Ascending aorta (tissue), 2 donors: ENCODE results near the gene NLK. TPM values are rescaled to one million over a fixed set of nuclear protein-coding genes. Genes with fewer than 3 reads are reported as not detected.
"Not testable (repeated sequence)": the region's sequence is repeated elsewhere in the genome, so short reads cannot be mapped to it uniquely, and the experiment has no call there.

ENCODE experiments used
- DNase-seq, 2 donors: peaks; one replicate each; pipeline ENCODE4 v3.0.0-alpha.2; 2019; ENCODE audit warnings: low spot score in 2 of 2
- H3K27ac ChIP-seq, 2 donors: fragments of 200-600 bp; sonication (generic); one replicate each; pipeline ENCODE4 v1.5.1; 2016 to 2017; ENCODE audit warnings: mild to moderate bottlenecking in 1 of 2
- H3K27me3 ChIP-seq: fragments of 200-600 bp; sonication (generic); one replicate; pipeline ENCODE4 v1.5.1; 2017
- H3K36me3 ChIP-seq, 2 donors: fragments of 200-600 bp; sonication (generic); one replicate each; pipeline ENCODE4 v1.5.1; 2016
- H3K4me1 ChIP-seq, 2 donors: fragments of 200-600 bp; sonication (generic); one replicate each; pipeline ENCODE4 v1.5.1; 2016 to 2017; ENCODE audit warnings: mild to moderate bottlenecking in 1 of 2
- H3K4me3 ChIP-seq, 2 donors: fragments of 200-600 bp; sonication (generic); one replicate each; pipeline ENCODE4 v1.5.1; 2016 to 2017; ENCODE audit warnings: mild to moderate bottlenecking in 1 of 2
- H3K9me3 ChIP-seq, 2 donors: fragments of 200-600 bp; sonication (generic); one replicate each; pipeline ENCODE4 v1.5.1; 2016
- intact Hi-C: fragments of 100-400 bp; cut with DNase I; formaldehyde crosslinking; loops from one replicate; pipeline ENCODE4 v1.15.1; 2023
- total RNA-seq: library from RNA; depleted of rRNA; stranded (reverse); fragments of >200 nt; gene quantifications from one replicate; pipeline ENCODE4 v1.1.0, GENCODE V29; 2016
- TF ChIP-seq, protein P1 (sequence below), 3 experiments: fragments of 200-600 bp in 2 of 3; fragments of 450-650 bp in 1 of 3; sonication (generic) in 2 of 3; IDR thresholded peaks; one replicate each; pipeline ENCODE4 v1.5.1; 2016 to 2019; ENCODE audit warnings: antibody characterized with exemption in 3 of 3, mild to moderate bottlenecking in 1 of 3, moderate library complexity in 1 of 3

NLK gene
- total RNA-seq, 1 donor from 2014 or later = 37.8 TPM

DNA sequence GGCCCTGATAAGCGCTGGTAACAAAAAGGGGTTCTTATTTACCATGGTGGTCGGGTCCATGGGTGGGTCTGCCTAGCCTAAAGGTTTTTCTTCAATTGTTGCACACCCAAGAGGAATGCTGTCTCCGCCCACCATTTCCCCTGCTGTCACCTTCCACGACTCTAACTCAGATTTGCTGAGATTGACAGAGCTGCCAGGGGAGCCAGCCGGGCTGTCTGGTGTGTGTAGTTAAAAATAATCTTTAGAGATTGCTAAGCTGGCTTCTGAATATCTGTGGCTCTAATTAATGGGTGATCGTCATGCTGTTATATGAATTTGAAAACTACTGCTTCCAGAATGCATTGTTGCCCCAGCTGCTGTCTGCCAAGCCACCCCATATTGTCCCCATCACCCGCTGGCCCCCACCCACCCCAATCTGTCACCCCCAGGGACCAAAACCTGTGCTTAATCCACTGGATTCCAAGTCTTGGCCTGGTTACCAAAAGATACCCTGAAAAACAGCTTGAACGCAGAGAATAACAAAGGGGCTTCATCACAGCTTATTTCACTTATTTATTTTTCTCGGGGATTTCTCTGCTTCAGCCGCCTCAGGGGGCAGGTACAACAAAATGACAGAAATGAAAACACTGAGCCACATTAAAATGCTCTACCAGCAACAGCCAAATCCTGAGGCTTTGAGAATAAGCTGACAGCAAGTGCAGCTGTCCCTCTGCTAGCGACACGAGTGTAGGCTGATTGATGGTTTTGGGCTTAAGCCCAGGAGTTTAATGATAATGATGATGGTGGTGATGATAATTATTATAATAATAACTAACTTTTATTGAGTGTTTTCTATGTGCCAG, 46.1 kb upstream of the NLK start:
- Histone ChIP-seq H3K4me3 (no peak overlapping the region), H3K36me3 (no peaks in the 10 kb centered on the region), H3K27me3 (no peaks in the 10 kb centered on the region), H3K4me1 (no peaks in the 10 kb centered on the region), H3K9me3 (no peaks in the 10 kb centered on the region), H3K27ac (no peak overlapping the region)
- TF ChIP-seq, protein P1, sequence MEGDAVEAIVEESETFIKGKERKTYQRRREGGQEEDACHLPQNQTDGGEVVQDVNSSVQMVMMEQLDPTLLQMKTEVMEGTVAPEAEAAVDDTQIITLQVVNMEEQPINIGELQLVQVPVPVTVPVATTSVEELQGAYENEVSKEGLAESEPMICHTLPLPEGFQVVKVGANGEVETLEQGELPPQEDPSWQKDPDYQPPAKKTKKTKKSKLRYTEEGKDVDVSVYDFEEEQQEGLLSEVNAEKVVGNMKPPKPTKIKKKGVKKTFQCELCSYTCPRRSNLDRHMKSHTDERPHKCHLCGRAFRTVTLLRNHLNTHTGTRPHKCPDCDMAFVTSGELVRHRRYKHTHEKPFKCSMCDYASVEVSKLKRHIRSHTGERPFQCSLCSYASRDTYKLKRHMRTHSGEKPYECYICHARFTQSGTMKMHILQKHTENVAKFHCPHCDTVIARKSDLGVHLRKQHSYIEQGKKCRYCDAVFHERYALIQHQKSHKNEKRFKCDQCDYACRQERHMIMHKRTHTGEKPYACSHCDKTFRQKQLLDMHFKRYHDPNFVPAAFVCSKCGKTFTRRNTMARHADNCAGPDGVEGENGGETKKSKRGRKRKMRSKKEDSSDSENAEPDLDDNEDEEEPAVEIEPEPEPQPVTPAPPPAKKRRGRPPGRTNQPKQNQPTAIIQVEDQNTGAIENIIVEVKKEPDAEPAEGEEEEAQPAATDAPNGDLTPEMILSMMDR (IDR thresholded peaks at IDR 0.05) = no peak
- intact Hi-C loops = no loop called here
- no peak for DNase-seq

DNA sequence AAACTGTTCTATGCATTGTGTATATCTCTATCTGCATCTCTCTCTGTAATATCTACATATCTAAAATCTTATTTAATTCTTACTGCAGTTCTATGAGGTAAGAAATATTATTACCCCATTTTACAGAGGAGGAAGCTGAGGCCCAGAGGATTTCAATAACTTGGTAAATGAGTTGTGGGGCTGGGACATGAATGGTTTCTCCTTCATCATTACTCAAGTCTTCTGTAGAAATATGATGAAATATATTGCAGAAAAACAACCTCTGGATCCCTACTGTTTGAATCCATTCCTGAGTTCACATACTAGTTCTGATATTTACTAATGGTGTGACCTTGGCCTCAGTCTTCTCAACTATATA, 45.5 kb upstream of the NLK start:
- no peak overlapping the region for H3K27ac ChIP-seq
- no peaks in the 10 kb centered on the region for H3K27me3 ChIP-seq
- no peaks in the 10 kb centered on the region for H3K9me3 ChIP-seq
- no peak for DNase-seq
- intact Hi-C loops = no loop called here
- H3K4me1 ChIP-seq = no peaks in the 10 kb centered on the region
- no peaks in the 10 kb centered on the region for H3K36me3 ChIP-seq
- TF ChIP-seq, protein P1 (IDR thresholded peaks at IDR 0.05) = no peak
- H3K4me3 ChIP-seq = no peak overlapping the region

DNA sequence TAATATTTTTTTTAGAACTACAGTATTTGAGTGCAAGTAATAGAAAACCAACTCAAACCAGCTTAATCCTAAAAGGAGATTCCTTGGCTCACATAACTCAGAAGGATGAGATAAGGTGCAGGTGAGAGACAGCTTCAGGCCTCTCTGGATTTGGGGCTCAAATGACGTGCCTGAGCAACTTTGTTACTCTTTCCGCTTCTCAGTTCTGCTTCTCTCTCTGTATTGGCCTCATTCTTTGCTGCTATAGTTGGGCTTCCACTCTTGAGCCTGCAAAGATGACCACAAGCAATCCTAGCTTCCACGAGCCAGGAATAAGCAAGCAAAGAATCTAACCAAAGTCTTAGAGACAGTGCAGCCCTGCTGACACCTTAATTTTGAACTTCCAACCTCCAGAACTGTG, 45.0 kb upstream of the NLK start:
- intact Hi-C loops = no loop called here
- Histone ChIP-seq H3K4me1 (no peaks in the 10 kb centered on the region), H3K27ac (no peak overlapping the region), H3K27me3 (no peaks in the 10 kb centered on the region), H3K36me3 (no peaks in the 10 kb centered on the region), H3K9me3 (no peaks in the 10 kb centered on the region), H3K4me3 (no peak overlapping the region)
- no peak for DNase-seq
- TF ChIP-seq, protein P1 (IDR thresholded peaks at IDR 0.05) = no peak

DNA sequence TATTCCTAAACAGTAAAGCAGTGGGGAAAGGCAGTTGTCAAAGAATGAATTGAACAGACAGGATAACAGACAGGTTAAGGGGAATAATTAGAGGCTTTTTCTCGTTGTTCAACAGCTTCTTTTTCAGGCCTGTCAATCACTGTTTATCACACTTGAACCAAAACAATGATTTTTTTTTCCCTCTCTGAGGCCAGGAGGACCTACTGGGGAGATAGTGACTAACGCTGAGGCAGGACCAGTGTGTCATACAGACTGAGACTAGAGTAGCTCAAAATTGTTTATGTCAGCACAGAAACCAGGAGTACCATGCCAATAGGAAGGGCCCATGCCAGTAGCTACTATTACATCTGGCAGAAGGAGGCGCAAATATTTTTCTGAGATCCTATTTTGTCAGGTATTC, 41.3 kb upstream of the NLK start:
- DNase-seq = no peak
- no peaks in the 10 kb centered on the region for H3K4me1 ChIP-seq
- intact Hi-C loops = no loop called here
- no peaks in the 10 kb centered on the region for H3K36me3 ChIP-seq
- H3K27ac ChIP-seq = no peak overlapping the region
- H3K4me3 ChIP-seq = no peak overlapping the region
- H3K27me3 ChIP-seq = no peaks in the 10 kb centered on the region
- TF ChIP-seq, protein P1 (IDR thresholded peaks at IDR 0.05) = no peak
- H3K9me3 ChIP-seq = no peaks in the 10 kb centered on the region

DNA sequence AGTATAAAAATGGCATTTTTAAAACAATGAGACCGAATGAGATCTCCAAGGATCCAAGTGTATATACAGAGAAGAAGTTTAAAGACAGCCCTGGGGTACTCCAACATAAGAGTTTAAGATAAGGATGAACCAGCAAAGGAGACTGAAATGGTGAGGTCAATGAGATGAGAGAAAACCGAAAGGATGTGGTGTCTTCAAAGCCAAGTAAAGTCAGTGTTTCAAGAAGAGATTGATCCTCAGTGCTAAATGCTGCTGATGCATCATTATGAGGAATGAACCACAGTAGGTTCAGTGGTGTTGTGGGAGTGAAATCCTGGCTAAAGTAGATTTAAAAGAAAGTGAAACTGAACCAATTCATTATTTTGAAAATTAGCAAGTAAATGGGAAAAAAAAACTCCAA, 38.1 kb upstream of the NLK start:
- Histone ChIP-seq H3K27me3 (no peaks in the 10 kb centered on the region), H3K4me1 (no peaks in the 10 kb centered on the region), H3K4me3 (no peak overlapping the region), H3K36me3 (no peaks in the 10 kb centered on the region), H3K27ac (no peak overlapping the region), H3K9me3 (no peaks in the 10 kb centered on the region)
- no peak for DNase-seq
- TF ChIP-seq, protein P1 (IDR thresholded peaks at IDR 0.05) = no peak
- intact Hi-C loops = no loop called here

DNA sequence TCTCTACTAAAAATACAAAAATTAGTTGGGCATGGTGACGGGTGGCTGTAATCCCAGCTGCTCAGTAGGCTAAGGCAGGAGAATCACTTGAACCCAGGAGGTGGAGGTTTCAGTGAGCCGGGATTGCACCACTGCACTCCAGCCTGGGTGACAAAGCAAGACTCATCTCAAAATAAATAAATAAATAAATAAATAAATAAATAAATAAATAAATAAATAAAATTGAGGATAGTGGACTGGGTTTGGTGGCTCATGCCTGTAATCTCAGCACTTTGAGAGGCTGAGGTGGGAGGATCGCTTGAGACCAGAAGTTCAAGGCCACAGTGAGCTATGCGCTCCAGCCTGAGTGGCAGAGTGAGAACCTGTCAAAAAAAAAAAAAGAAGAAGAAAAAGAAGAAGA, 34.6 kb upstream of the NLK start:
- DNase-seq, H3K27me3 ChIP-seq, H3K9me3 ChIP-seq, H3K27ac ChIP-seq, H3K4me3 ChIP-seq, intact Hi-C loops, H3K4me1 ChIP-seq, H3K36me3 ChIP-seq: not testable (repeated sequence)
